WTC11 (cell line): ENCODE results near the gene TMEM116. TPM values are rescaled to one million over a fixed set of nuclear protein-coding genes. Genes with fewer than 3 reads are reported as not detected.

ENCODE experiments used
- ATAC-seq: fragments of 200-7000 bp; cut with Tn5 transposase; 2 replicates; pipeline ENCODE4 v1.10.0; 2021; ENCODE audit warnings: mild to moderate bottlenecking, moderate library complexity
- CTCF ChIA-PET: fragments of 300-600 bp; sonication (Branson Sonifier 250); formaldehyde crosslinking; loops from one replicate; lab custom pipeline; 2021; ENCODE audit warnings: antibody characterized with exemption; lab: Charles Lee
- POLR2A ChIA-PET: fragments of 350-600 bp; sonication (Branson Sonifier 250); formaldehyde crosslinking; loops from one replicate; lab custom pipeline; 2021; ENCODE audit warnings: antibody characterized with exemption; lab: Charles Lee
- DNase-seq: peaks from one replicate; pipeline ENCODE4 v3.0.0; 2021; ENCODE audit warnings: low spot score
- H3K27ac Mint-ChIP-seq: 2 replicates; pipeline ENCODE4 v1.8.0; 2021; ENCODE audit warnings: mixed read lengths
- H3K27me3 Mint-ChIP-seq: 2 replicates; pipeline ENCODE4 v1.8.0; 2021; ENCODE audit warnings: low read depth, mild to moderate bottlenecking, moderate library complexity, mixed read lengths
- H3K36me3 Mint-ChIP-seq: 2 replicates; pipeline ENCODE4 v1.8.0; 2021; ENCODE audit warnings: mixed read lengths
- H3K4me1 Mint-ChIP-seq: 2 replicates; pipeline ENCODE4 v1.8.0; 2022; ENCODE audit warnings: mixed read lengths
- H3K4me3 Mint-ChIP-seq: 2 replicates; pipeline ENCODE4 v1.8.0; 2021; ENCODE audit warnings: mild to moderate bottlenecking, moderate library complexity, mixed read lengths
- H3K9me3 Mint-ChIP-seq: 2 replicates; pipeline ENCODE4 v1.8.0; 2021; ENCODE audit warnings: mixed read lengths
- AFF4 ChIP-seq: sonication (generic); formaldehyde crosslinking; IDR thresholded peaks from 2 replicates; pipeline ENCODE4 v1.8.1; 2023; ENCODE audit warnings: mild to moderate bottlenecking, missing genetic modification reagents, borderline replicate concordance
- ATF6 ChIP-seq: sonication (generic); formaldehyde crosslinking; IDR thresholded peaks from 2 replicates; pipeline ENCODE4 v1.8.1; 2023; ENCODE audit warnings: mild to moderate bottlenecking, missing genetic modification reagents
- E2F1 ChIP-seq: sonication (generic); formaldehyde crosslinking; IDR thresholded peaks from 2 replicates; pipeline ENCODE4 v1.8.0; 2022; ENCODE audit warnings: mild to moderate bottlenecking, missing genetic modification reagents
- EMX1 ChIP-seq: fragments of 250-450 bp; sonication (Bioruptor Pico); IDR thresholded peaks from 2 replicates; pipeline ENCODE4 v1.8.0; 2021; ENCODE audit warnings: mild to moderate bottlenecking
- FOXK1 ChIP-seq: sonication (generic); formaldehyde crosslinking; IDR thresholded peaks from 2 replicates; pipeline ENCODE4 v1.8.0; 2022; ENCODE audit warnings: mild to moderate bottlenecking, moderate library complexity, missing genetic modification reagents
- GABPB1 ChIP-seq: sonication (generic); formaldehyde crosslinking; IDR thresholded peaks from 2 replicates; pipeline ENCODE4 v1.8.1; 2023; ENCODE audit warnings: mild to moderate bottlenecking, missing genetic modification reagents
- HMGA2 ChIP-seq: fragments of 250-450 bp; sonication (Bioruptor Pico); IDR thresholded peaks from 2 replicates; pipeline ENCODE4 v1.4.0; 2021; ENCODE audit warnings: mild to moderate bottlenecking, moderate library complexity
- MLX ChIP-seq: sonication (generic); formaldehyde crosslinking; IDR thresholded peaks from 2 replicates; pipeline ENCODE4 v1.8.1; 2023; ENCODE audit warnings: mild to moderate bottlenecking, missing genetic modification reagents, moderate library complexity
- NFYB ChIP-seq: sonication (generic); formaldehyde crosslinking; conservative IDR thresholded peaks from 2 replicates; pipeline ENCODE4 v1.8.0; 2022; ENCODE audit warnings: low read depth, missing genetic modification reagents
- NR2C2 ChIP-seq: sonication (generic); formaldehyde crosslinking; IDR thresholded peaks from 2 replicates; pipeline ENCODE4 v1.8.0; 2022; ENCODE audit warnings: mild to moderate bottlenecking, missing genetic modification reagents
- OVOL2 ChIP-seq: fragments of 250-450 bp; sonication (Bioruptor Pico); IDR thresholded peaks from 2 replicates; pipeline ENCODE4 v1.9.0; 2021; ENCODE audit warnings: mild to moderate bottlenecking, borderline replicate concordance
- PRDM15 ChIP-seq: sonication (generic); formaldehyde crosslinking; IDR thresholded peaks from 2 replicates; pipeline ENCODE4 v1.8.0; 2022; ENCODE audit warnings: missing genetic modification reagents
- RORB ChIP-seq: fragments of 250-450 bp; sonication (Bioruptor Pico); IDR thresholded peaks from 2 replicates; pipeline ENCODE4 v1.9.0; 2021; ENCODE audit warnings: mild to moderate bottlenecking
- SP1 ChIP-seq: sonication (generic); formaldehyde crosslinking; conservative IDR thresholded peaks from 2 replicates; pipeline ENCODE4 v1.8.1; 2022; ENCODE audit warnings: missing genetic modification reagents
- STAT6 ChIP-seq: sonication (generic); formaldehyde crosslinking; conservative IDR thresholded peaks from 2 replicates; pipeline ENCODE4 v1.8.1; 2023; ENCODE audit warnings: mild to moderate bottlenecking, low read depth, missing genetic modification reagents, moderate library complexity
- TEAD4 ChIP-seq: sonication (generic); formaldehyde crosslinking; IDR thresholded peaks from 2 replicates; pipeline ENCODE4 v1.8.0; 2022; ENCODE audit warnings: mild to moderate bottlenecking, missing genetic modification reagents
- TP53 ChIP-seq: sonication (generic); formaldehyde crosslinking; IDR thresholded peaks from 2 replicates; pipeline ENCODE4 v1.8.1; 2023; ENCODE audit warnings: mild to moderate bottlenecking, missing genetic modification reagents
- USF1 ChIP-seq: sonication (generic); formaldehyde crosslinking; IDR thresholded peaks from 2 replicates; pipeline ENCODE4 v1.8.0; 2022; ENCODE audit warnings: mild to moderate bottlenecking, missing genetic modification reagents
- ZNF281 ChIP-seq: sonication (generic); formaldehyde crosslinking; IDR thresholded peaks from 2 replicates; pipeline ENCODE4 v1.8.0; 2023; ENCODE audit warnings: mild to moderate bottlenecking, missing genetic modification reagents
- ZNF423 ChIP-seq: fragments of 250-450 bp; sonication (Bioruptor Pico); IDR thresholded peaks from 2 replicates; pipeline ENCODE4 v2.1.2; 2022; ENCODE audit warnings: mild to moderate bottlenecking, moderate library complexity
- total RNA-seq: library from RNA; stranded (reverse); gene quantifications from 3 replicates; pipeline ENCODE4 v1.2.3, GENCODE V29; 2021

TMEM116 gene
- total RNA-seq, 1 experiment from 2014 or later, result 7.8 TPM

GRCh38 chr12:111937429-111937828, 75.5 kb downstream of the TMEM116 start (continued):
- no peak for TF ChIP-seq STAT6
- no peak for TF ChIP-seq MLX (CRISPR knock-in tag)
- TF ChIP-seq ATF6 (CRISPR knock-in tag), result no peak
- TF ChIP-seq SP1, result no peak
- TF ChIP-seq NFYB (CRISPR knock-in tag), result no peak

- ATAC-seq (no peak), DNase-seq (no peak)
- no peaks in the 10 kb centered on the region for H3K27me3 Mint-ChIP-seq
- H3K36me3 Mint-ChIP-seq, result no peaks in the 10 kb centered on the region
- ChIA-PET POLR2A (interaction anchor here (0.6 kb wide), 1 partner anchor 46 kb away, joined by 3 read pairs; no protein-coding TSS in a partner anchor), CTCF (no interaction called here)
- no peak overlapping the region for H3K4me3 Mint-ChIP-seq
- no peaks in the 10 kb centered on the region for H3K9me3 Mint-ChIP-seq
- H3K27ac Mint-ChIP-seq, result no peak overlapping the region
- H3K4me1 Mint-ChIP-seq, result peaks cover 11% of the 10 kb centered on the region
- TF ChIP-seq FOXK1 (CRISPR knock-in tag) (no peak), TP53 (CRISPR knock-in tag) (no peak), ZNF281 (CRISPR knock-in tag) (no peak), NR2C2 (no peak), OVOL2 (no peak), PRDM15 (CRISPR knock-in tag) (no peak), E2F1 (no peak), GABPB1 (CRISPR knock-in tag) (no peak), ZNF423 (CRISPR knock-in tag) (no peak), RORB (CRISPR knock-in tag) (no peak), USF1 (CRISPR knock-in tag) (no peak), AFF4 (no peak), EMX1 (no peak), HMGA2 (no peak), TEAD4 (no peak), NFYB (CRISPR knock-in tag) (no peak)
These were observed 76.1 kb downstream of the TMEM116 start for GRCh38 chr12:111936869-111937268.
